Effector memory CD8-positive, alpha-beta T cell (primary cell): Measurements from ENCODE around the gene PPP1R15A.
"Not testable (repeated sequence)": the region's sequence is repeated elsewhere in the genome, so short reads cannot be mapped to it uniquely, and the experiment has no call there.

Experiments
- ATAC-seq: fragments of 150-1000 bp; cut with Tn5 transposase; replicated peaks from 2 replicates; pipeline ENCODE4 v1.10.0; 2021; ENCODE audit warnings: mild to moderate bottlenecking, moderate library complexity
- DNase-seq, 3 experiments: peaks; one replicate each; pipeline ENCODE4 v3.0.0; 2021
- H3K27ac Mint-ChIP-seq, 2 donors: one replicate each; pipeline ENCODE4 v1.8.0; 2022; ENCODE audit warnings: mild to moderate bottlenecking in 2 of 2, mixed read lengths in 2 of 2, moderate library complexity in 2 of 2
- H3K27me3 Mint-ChIP-seq, 2 donors: one replicate each; pipeline ENCODE4 v1.8.0; 2022; ENCODE audit warnings: mixed read lengths in 2 of 2
- H3K36me3 Mint-ChIP-seq: one replicate; pipeline ENCODE4 v1.8.0; 2022; ENCODE audit warnings: mild to moderate bottlenecking, moderate library complexity, mixed read lengths; ENCODE audit not compliant: insufficient read depth
- H3K4me1 Mint-ChIP-seq, 2 donors: one replicate each; pipeline ENCODE4 v1.8.0; 2022; ENCODE audit warnings: low read depth in 2 of 2, mixed read lengths in 2 of 2
- H3K4me3 Mint-ChIP-seq, 2 donors: one replicate each; pipeline ENCODE4 v1.8.0; 2022; ENCODE audit warnings: mild to moderate bottlenecking in 2 of 2, mixed read lengths in 2 of 2, moderate library complexity in 2 of 2
- H3K9me3 Mint-ChIP-seq, 2 donors: one replicate each; pipeline ENCODE4 v1.8.0; 2022; ENCODE audit warnings: mixed read lengths in 2 of 2

The PPP1R15A gene

DNA sequence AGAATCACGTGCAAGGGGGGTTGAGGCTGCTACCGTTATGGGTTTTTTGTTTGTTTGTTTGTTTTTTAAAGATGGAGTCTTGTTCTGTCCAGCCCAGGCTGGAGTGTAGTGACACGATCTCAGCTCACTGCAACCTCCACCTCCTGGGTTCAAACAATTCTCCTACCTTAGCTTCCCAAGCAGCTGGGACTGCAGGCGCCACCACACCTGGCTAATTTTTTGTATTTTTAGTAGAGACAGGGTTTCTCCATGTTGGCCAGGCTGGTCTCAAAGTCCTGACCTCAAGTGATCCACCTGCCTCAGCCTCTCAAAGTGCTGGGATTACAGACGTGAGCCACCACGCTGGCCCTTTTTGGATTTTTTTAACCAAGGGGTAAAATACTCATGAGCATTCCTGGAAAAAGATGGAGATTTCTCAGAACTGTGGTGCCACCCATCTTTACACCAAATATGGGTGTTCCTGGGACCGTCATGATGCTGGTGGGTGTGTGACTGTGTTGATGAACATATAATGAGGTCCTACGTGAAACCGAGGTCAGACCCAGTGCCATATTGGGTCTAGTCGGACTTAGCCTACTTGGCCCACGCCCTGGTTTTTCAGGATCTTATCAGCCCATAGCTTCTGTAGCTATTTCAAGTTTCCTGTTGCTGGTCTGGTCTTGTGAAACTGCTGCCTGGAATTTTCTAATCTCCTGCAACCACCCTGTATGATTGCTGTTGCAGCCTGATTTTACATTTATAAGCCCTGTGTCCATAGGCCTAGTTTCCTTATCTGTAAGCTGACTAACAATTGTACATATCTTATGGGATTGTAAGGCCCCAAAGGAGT is 6.2 kb downstream of the PPP1R15A start:
- peaks cover 100% of the 10 kb centered on the region for H3K36me3 Mint-ChIP-seq
- no peaks in the 10 kb centered on the region for H3K27me3 Mint-ChIP-seq
- DNase-seq = peak in 1 of 3 experiments; percentile 38
- H3K9me3 Mint-ChIP-seq = no peaks in the 10 kb centered on the region
- H3K4me3 Mint-ChIP-seq = peak overlapping the region; percentile 43 to 59
- no peak for ATAC-seq
- H3K4me1 Mint-ChIP-seq = peaks cover 30 to 33% of the 10 kb centered on the region in 2 donors
- peak overlapping the region; percentile 82 to 100 for H3K27ac Mint-ChIP-seq

DNA sequence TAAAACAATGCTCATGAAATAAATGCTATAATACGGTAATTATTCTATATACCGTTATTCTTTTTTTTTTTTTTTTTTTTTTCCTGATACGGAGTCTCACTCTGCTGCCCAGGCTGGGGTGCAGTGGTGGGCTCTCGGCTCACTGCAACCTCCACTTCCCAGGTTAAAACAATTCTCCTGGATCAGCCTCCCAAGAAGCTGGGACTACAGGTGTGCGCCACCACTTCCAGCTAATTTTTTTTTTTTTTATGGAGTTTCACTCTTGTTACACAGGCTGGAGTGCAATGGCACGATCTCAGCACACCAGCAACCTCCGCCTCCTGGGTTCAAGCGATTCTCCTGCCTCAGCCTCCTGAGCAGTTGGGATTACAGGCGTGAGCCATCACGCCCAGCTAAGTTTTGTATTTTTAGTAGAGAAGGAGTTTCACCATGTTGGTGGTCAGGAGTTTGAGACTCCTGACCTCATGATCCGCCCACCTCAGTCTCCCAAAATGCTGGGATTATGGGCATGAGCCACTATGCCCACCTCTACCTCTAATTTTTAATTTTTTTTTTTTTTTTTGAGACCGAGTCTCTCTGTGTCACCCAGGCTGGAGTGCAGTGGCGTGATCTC is 6.9 kb downstream of the PPP1R15A start:
- Mint-ChIP-seq H3K27me3 (no peaks in the 10 kb centered on the region), H3K9me3 (no peaks in the 10 kb centered on the region), H3K4me1 (peaks cover 22 to 25% of the 10 kb centered on the region in 2 donors), H3K27ac (peak overlapping the region; percentile 82 to 100), H3K36me3 (peaks cover 100% of the 10 kb centered on the region), H3K4me3 (peak overlapping the region in 1 of 2 donors; percentile 59)
- DNase-seq (no peak), ATAC-seq (no peak)

GRCh38 chr19:48879696-48880095 is 7.5 kb downstream of the PPP1R15A start:
- H3K36me3 Mint-ChIP-seq = peaks cover 98% of the 10 kb centered on the region
- not testable (repeated sequence) for ATAC-seq, DNase-seq, H3K27me3 Mint-ChIP-seq, H3K9me3 Mint-ChIP-seq
- H3K4me3 Mint-ChIP-seq = peak overlapping the region in 1 of 2 donors; percentile 20
- peaks cover 17 to 20% of the 10 kb centered on the region in 2 donors for H3K4me1 Mint-ChIP-seq
- peak overlapping the region; percentile 82 to 100 for H3K27ac Mint-ChIP-seq

DNA sequence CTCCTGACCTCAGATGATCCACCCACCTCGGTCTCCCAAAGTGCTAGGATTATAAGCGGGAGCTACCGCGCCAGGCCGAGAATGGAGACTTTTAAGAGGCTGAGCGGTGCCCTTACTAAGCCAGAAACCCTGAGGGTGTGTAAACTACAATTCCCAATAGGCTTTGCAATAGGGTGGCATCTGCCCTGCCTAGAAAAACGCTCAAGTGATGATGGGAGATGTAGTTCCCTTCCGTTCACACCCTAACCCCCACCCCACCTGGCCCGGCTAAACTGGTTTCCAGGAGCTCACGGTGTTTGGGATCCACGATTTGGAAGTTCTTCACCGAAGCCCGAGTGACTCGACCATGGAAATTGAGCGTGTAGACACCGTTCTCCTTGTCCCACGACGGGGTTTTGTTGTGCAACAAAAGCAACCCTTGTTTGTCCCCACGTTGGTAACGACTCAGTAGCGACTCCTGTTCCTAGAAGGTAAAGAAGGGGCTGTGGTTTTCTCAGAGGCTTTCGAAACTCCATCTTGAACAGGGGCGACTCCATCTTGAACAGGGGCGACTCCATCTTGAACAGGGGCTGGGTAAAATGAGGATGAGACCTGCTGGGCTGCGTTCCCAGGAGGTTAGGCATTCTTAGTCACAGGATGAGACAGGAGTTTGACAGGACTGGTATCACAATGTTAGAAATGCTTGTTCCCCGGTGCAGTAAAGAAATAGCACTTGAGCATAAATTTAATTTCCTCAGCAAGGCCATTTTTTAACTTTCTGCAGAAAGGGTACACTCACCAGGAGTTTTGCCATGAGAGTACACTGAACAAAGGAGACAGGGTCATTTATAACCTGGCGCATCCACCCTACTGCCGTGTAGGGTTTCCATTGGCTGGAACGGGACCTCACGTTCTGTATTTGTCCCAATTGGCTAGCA is 9.8 kb downstream of the PPP1R15A start:
- no peaks in the 10 kb centered on the region for H3K9me3 Mint-ChIP-seq
- H3K4me1 Mint-ChIP-seq = peaks cover 0 to 4% of the 10 kb centered on the region in 2 donors
- H3K27me3 Mint-ChIP-seq = no peaks in the 10 kb centered on the region
- peak overlapping the region in 1 of 2 donors; percentile 60 for H3K4me3 Mint-ChIP-seq
- peak; percentile 54 for ATAC-seq
- peak overlapping the region; percentile 86 to 100 for H3K27ac Mint-ChIP-seq
- peak in 1 of 3 experiments; percentile 47 for DNase-seq
- H3K36me3 Mint-ChIP-seq = peaks cover 79% of the 10 kb centered on the region

DNA sequence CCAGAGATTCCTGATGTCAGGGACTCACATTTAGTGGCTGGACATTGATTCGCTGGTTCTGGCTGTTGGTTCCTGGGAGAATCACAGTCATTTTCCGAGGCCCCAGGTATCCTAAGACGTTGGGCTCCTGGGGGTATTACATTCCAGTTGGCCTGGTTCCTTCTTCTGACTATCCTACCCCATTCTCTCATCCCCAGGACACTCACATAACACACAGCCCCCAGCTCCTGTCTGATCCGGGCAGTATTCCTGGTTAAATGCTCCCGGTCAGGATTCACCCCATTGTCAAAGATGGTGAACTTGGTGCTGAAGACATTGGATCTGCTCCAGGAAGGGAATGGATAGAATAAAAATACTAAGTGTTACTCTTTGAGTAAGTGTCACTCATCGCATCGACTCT is 11.5 kb downstream of the PPP1R15A start:
- H3K27me3 Mint-ChIP-seq = no peaks in the 10 kb centered on the region
- DNase-seq (no peak), ATAC-seq (no peak)
- H3K9me3 Mint-ChIP-seq = no peaks in the 10 kb centered on the region
- peaks cover 62% of the 10 kb centered on the region for H3K36me3 Mint-ChIP-seq
- peak overlapping the region in 1 of 2 donors; percentile 63 for H3K4me3 Mint-ChIP-seq
- H3K4me1 Mint-ChIP-seq = no peaks in the 10 kb centered on the region
- peak overlapping the region in 1 of 2 donors; percentile 100 for H3K27ac Mint-ChIP-seq

GRCh38 chr19:48887861-48888612 is 15.8 kb downstream of the PPP1R15A start:
- Mint-ChIP-seq H3K4me1 (no peaks in the 10 kb centered on the region), H3K36me3 (peaks cover 19% of the 10 kb centered on the region), H3K4me3 (no peak overlapping the region), H3K27me3 (peaks cover 23 to 30% of the 10 kb centered on the region in 2 donors), H3K9me3 (no peaks in the 10 kb centered on the region), H3K27ac (no peak overlapping the region)
- DNase-seq (no peak), ATAC-seq (no peak)

- H3K36me3 Mint-ChIP-seq, ATAC-seq, DNase-seq, H3K4me3 Mint-ChIP-seq, H3K27ac Mint-ChIP-seq, H3K9me3 Mint-ChIP-seq, H3K4me1 Mint-ChIP-seq: not testable (repeated sequence)
- H3K27me3 Mint-ChIP-seq = peaks cover 34 to 43% of the 10 kb centered on the region in 2 donors
These were observed 17.3 kb downstream of the PPP1R15A start for GRCh38 chr19:48889496-48889895.

DNA sequence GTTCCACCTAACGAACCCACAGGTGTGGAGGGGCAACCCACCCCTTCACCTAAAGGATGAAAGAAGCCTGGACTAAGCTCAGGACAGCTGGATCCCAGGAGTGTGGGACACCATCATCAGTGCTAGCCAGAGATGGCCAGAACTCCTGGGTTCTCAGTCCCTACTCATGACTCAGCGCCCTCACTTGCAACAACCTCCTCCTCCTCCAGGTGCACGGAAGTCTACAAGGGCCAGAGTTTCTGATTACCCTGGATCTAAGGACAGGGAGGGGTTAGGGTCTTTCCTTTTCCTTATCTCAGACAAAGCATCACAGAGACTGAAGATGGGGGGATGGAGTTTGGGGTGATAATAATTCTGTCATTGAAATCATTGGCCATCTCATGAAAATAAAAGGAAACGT is 18.3 kb downstream of the PPP1R15A start:
- Mint-ChIP-seq H3K9me3 (no peaks in the 10 kb centered on the region), H3K4me3 (no peak overlapping the region), H3K27ac (no peak overlapping the region), H3K27me3 (peaks cover 44 to 54% of the 10 kb centered on the region in 2 donors), H3K36me3 (peaks cover 2% of the 10 kb centered on the region), H3K4me1 (no peaks in the 10 kb centered on the region)
- ATAC-seq = no peak
- DNase-seq = no peak

DNA sequence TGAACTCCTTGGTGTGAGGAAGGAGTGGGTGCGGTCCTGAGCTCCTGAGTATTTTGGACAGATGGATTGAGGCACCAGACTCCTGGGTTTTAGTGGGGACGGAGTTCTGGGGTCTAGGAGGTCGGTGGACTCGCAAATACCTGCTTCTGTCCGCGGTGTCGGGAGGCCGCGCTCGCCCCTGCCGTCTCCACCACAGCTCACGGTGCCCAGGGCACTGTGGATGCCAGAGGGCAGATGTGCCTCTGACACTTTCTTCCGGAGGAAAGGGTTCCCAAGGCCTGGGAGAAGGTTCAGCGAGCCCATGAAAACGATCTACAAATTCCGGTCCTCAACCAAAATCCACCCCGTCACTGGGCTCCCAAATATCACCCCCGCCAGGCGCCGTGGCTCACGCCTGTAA is 23.0 kb downstream of the PPP1R15A start:
- Mint-ChIP-seq H3K27ac (no peak overlapping the region), H3K4me3 (no peak overlapping the region), H3K4me1 (peaks cover 6 to 14% of the 10 kb centered on the region in 2 donors), H3K9me3 (no peaks in the 10 kb centered on the region), H3K27me3 (peaks cover 53 to 65% of the 10 kb centered on the region in 2 donors), H3K36me3 (no peaks in the 10 kb centered on the region)
- DNase-seq (no peak), ATAC-seq (no peak)

- Mint-ChIP-seq H3K4me1 (peaks cover 15 to 23% of the 10 kb centered on the region in 2 donors), H3K9me3 (no peaks in the 10 kb centered on the region), H3K27ac (no peak overlapping the region), H3K4me3 (peak overlapping the region in 1 of 2 donors; percentile 57), H3K36me3 (no peaks in the 10 kb centered on the region), H3K27me3 (peaks cover 48 to 54% of the 10 kb centered on the region in 2 donors)
- ATAC-seq (no peak), DNase-seq (no peak)
These were observed 24.0 kb downstream of the PPP1R15A start for GRCh38 chr19:48896191-48896720.

- DNase-seq = no peak
- peaks cover 39 to 45% of the 10 kb centered on the region in 2 donors for H3K27me3 Mint-ChIP-seq
- no peak overlapping the region for H3K4me3 Mint-ChIP-seq
- peaks cover 4% of the 10 kb centered on the region for H3K36me3 Mint-ChIP-seq
- peaks cover 15 to 27% of the 10 kb centered on the region in 2 donors for H3K4me1 Mint-ChIP-seq
- H3K9me3 Mint-ChIP-seq = no peaks in the 10 kb centered on the region
- no peak for ATAC-seq
- no peak overlapping the region for H3K27ac Mint-ChIP-seq
These were observed 25.0 kb downstream of the PPP1R15A start for GRCh38 chr19:48897181-48897580.

- Mint-ChIP-seq H3K4me3 (peak overlapping the region; percentile 96 to 99), H3K27ac (peak overlapping the region in 1 of 2 donors; percentile 95), H3K4me1 (peaks cover 20 to 31% of the 10 kb centered on the region in 2 donors), H3K27me3 (peaks cover 20 to 25% of the 10 kb centered on the region in 2 donors)
- not testable (repeated sequence) for H3K36me3 Mint-ChIP-seq, ATAC-seq, H3K9me3 Mint-ChIP-seq, DNase-seq
These were observed 27.1 kb downstream of the PPP1R15A start for GRCh38 chr19:48899386-48899749.
